NCI-H226 (cell line): Measurements from ENCODE around the gene SFTPA2.
"Not testable (repeated sequence)": the region's sequence is repeated elsewhere in the genome, so short reads cannot be mapped to it uniquely, and the experiment has no call there.

Experiments used
- DNase-seq: peaks from one replicate; pipeline ENCODE4 v3.0.0-alpha.2; 2015

Gene SFTPA2

DNA sequence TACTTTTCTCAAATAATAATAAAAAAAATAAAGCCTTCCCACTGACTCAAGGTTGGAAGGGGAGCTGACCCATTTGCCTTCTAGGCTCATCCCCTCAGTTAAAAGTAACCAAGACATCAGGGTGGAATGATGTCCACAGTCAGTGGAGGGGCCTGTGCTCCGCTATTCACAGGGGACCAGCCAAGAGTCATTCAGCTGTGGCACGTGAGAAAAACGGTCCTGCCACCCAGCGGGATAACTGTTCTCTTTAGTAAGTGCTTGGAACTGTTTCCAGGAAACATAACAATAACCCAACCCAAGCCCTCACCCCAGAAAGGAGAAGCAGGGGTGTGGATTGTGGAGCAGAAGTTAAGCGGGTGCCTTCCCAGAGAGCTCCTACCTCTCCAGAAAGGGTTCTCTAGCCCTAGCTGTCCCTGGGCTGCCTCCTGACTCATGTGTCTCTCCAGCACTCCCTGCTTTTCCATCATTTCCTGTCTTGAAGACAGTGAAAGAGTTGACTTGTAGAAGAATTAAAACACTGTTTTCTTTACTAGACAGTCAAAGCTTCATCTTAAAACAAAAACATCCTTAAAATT, 50.2 kb downstream of the SFTPA2 start:
- not testable (repeated sequence) for DNase-seq

DNA sequence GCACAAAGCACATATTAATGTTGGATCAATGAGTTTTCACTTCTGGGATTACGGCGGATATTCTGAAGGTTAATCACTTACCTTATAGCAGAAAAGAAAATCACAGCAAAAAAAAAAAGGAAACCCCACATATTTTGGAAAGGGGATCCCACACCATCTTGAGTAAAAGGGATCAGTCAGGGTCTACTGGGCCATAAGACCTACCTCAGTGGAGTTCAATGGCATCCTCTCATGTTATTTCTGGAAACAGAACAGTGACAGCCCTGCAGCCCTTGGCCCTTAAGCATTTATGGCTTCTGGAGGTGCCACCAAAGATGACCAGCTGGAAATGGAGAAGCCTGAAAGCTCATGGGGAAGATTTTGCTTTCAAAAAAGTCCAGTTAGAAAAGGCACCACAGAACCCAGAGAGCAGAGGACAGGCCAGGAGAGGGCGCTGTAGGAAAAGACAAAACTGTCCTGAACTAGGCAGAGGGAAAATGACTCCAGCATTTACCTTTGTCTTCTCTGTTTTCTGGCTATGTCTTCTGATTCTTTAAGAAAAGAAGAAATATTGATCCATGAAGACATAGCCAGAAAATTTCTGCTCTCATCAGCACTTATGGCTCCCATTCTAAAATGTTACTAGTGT, 50.8 kb downstream of the SFTPA2 start:
- DNase-seq: not testable (repeated sequence)

DNA sequence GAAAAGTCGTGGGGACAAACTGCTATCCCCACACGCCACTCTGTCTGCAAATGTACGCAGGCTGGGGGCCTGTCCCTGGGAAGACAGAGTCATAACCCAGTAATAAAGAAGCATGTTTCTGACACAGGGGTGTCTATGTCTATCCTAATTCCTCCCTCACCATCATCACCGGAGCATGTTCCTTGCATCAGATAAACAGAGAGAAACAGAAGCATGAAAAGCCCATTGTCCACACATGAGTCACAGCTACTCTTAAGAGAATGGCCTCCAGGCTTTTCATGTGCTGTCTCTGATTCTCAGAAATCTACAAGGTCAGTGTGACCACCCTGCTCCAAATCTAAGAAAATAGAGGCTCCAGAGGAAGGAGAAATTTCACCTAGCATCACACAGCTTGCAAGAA, 52.0 kb downstream of the SFTPA2 start:
- DNase-seq: not testable (repeated sequence)

DNA sequence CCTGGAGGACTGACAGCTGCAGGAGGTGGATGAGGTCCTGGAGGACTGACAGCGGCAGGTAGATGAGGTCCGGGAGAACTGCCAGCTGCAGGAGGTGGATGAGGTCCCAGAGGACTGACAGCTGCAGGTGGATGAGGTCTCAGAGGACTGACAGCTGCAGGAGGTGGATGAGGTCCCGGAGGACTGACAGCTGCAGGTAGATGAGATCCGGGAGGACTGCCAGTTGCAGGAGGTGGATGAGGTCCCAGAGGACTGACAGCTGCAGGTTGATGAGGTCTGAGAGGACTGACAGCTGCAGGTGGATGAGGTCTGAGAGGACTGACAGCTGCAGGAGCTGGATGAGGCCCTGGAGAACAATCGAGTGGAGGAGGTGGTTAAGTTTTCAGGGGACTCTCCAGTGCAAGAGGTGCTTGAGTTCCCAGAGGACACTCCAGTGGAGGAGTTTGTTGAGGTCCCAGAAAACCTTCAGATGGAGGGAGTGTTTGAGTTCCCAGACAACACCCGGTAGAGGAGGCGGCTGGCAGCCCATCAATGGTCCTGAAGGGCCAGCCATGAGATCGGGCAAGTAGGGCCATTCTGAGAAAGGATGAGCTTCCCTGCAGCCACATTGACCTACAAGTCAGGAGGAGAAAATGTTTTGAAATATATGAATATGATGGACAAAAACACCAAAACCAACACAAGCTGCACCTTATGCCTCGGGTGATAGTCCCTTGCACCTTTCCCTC, 52.6 kb downstream of the SFTPA2 start:
- DNase-seq: no peak
